ENCODE measurements around the gene S100A7.
A peak's percentile ranks its signal among the peaks of the same experiment; 100 is the strongest.
"Not testable (repeated sequence)": the region's sequence is repeated elsewhere in the genome, so short reads cannot be mapped to it uniquely, and the experiment has no call there.

S100A7 gene

GRCh38 chr1:153428073-153428638 lies 32.3 kb downstream of the S100A7 start:
- no peak overlapping the region for H3K27ac ChIP-seq
- no peak for TF ChIP-seq CTCF (IDR thresholded peaks at IDR 0.05)
- DNase-seq (ENCODE audit: low spot score): peak; percentile 21
- H3K4me3 ChIP-seq: no peak overlapping the region

- peak; percentile 9 for DNase-seq (ENCODE audit: low spot score)
- Histone ChIP-seq H3K4me3 (no peak overlapping the region), H3K27ac (no peak overlapping the region)
- no peak for TF ChIP-seq CTCF (IDR thresholded peaks at IDR 0.05)
These were observed 33.6 kb downstream of the S100A7 start for GRCh38 chr1:153426809-153427208.

DNA sequence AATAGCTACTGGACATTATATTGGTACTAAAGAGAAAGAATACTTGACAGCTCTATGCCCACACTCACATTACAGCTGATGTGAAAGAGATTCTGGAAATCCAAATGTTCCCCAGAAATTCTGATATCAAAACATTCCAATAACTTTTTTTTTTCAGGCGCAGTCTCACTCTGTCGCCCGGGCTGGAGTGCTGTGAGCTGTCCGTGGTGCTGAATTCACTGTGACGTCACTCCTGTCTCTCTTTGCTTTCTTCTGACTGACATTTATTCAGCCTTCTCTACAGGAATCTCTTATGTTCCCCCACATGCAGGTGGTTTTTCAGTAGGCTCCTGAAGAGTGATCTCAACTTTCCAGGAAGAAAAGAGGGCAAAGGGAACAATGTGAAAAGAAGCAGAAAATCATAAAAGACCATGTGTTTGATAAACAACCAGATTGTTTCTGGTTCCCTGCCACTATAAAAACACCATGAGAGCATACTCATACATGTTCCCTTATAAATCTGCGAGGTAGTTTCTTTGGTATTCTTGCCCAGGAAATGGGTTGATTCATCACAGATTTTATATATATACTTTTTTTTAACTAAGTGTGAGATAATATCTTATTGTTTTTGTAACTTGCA lies 37.9 kb downstream of the S100A7 start:
- H3K27ac ChIP-seq: no peak overlapping the region
- DNase-seq (ENCODE audit: low spot score): peak; percentile 61
- no peak overlapping the region for H3K4me3 ChIP-seq
- TF ChIP-seq CTCF (IDR thresholded peaks at IDR 0.05): no peak

GRCh38 chr1:153420306-153420705 lies 40.1 kb downstream of the S100A7 start:
- DNase-seq (ENCODE audit: low spot score): no peak
- Histone ChIP-seq H3K27ac (no peak overlapping the region), H3K4me3 (no peak overlapping the region)
- no peak for TF ChIP-seq CTCF (IDR thresholded peaks at IDR 0.05)

DNA sequence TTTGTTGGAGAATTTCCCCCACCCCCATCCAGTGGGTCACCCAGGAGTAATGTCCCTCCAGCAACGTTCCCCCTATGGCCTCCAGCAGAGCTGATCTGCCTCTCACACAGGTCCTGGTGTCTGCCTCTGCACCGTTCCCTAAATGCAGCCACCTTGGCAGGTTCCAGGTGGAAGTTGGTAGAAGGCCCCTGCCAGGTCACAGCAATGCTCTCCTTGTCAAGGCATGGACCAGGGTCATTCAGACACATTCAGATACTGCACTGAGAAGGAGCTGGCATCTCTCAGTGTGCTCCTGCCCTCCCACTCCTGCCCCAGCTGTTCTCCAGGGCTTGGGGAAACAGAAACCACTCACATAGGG lies 41.0 kb downstream of the S100A7 start:
- H3K4me3 ChIP-seq: not testable (repeated sequence)

DNA sequence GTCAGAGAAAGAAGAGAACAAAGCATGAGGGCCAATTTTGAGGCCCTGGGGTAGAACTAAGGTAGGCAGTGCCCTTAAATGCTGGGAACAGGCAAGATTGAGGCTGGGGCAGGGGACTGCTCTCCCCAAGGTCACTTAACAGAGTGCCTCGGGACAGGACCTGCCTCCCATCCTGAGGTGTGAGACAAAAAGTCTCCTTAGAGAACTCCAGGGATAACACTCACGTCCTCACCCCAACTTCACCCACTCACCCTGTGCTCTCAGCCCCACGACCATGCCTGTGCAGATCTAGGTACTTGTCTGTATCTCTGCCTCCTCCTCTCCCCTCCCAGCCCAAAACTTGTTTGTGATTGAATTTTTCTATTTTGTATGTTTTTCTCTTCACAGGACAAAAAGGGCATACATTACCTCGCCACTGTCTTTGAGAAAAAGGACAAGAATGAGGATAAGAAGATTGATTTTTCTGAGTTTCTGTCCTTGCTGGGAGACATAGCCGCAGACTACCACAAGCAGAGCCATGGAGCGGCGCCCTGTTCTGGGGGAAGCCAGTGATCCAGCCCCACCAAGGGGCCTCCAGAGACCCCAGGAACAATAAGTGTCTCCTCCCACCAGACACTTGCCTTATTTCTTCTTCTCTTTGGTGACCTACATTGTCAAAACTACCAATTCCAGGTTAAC lies 41.6 kb downstream of the S100A7 start:
- not testable (repeated sequence) for H3K4me3 ChIP-seq, H3K27ac ChIP-seq
- peak; percentile 28 for DNase-seq (ENCODE audit: low spot score)

More for the DNA sequence above, 41.0 kb downstream of the S100A7 start:
- DNase-seq (ENCODE audit: low spot score): peak; percentile 57
- not testable (repeated sequence) for H3K27ac ChIP-seq

DNA sequence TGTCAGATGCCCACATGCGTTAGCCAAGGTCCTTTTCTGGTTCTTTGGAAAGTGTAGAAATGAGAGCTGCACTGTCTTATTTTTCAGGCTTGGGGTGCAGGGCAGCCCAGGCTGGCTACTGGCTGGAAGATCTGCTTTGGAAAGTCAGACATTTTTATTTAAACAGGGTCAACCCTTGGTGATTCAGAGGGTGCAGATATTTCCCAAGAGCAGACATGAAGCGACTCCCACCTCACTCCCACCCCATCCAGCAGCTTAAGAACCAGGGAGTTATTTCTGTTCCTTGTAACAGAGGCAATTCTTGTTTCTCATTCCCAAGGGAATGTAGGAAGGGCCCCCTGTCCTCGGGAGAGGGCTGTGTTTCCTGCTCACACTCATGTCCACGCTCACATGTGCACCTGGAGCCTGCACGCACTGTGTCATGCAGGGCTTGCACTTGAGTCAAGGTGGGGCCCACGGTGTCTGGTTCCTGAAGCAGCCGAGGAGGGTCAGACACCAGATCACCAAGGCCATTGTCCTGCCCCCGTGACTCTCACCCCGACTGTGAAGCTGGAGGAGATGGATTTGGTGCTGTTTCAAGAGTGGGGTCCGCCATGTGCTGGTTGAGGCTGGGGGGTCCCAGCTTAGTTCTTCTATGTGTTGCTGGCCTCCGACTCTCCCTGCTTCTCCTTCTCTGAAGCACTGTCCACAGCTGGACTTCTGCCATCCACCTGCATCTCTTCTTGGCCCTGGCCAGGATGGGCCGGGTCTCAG lies 43.1 kb downstream of the S100A7 start:
- DNase-seq (ENCODE audit: low spot score): peak; percentile 16
- no peak overlapping the region for H3K27ac ChIP-seq
- no peak for TF ChIP-seq CTCF (IDR thresholded peaks at IDR 0.05)
- no peak overlapping the region for H3K4me3 ChIP-seq

All from coronary artery (tissue), 2 donors.